Left lung (tissue), 10 donors: ENCODE results near the gene TMEM63C. TPM values are rescaled to one million over a fixed set of nuclear protein-coding genes. Genes with fewer than 3 reads are reported as not detected.

Experiments
- ATAC-seq: fragments of 200-7000 bp; cut with Tn5 transposase; one replicate; pipeline ENCODE4 v1.9.1; 2020; ENCODE audit warnings: moderate library complexity
- DNase-seq, 4 donors: peaks; one replicate each; pipeline ENCODE4 v3.0.0-alpha.2; 2013 to 2020
- H3K27ac ChIP-seq, 2 donors: fragments of 200-600 bp; sonication (generic) in 1 of 2; one replicate each; pipeline versions ENCODE4 v1.5.0 to v1.8.0; 2020 to 2021
- H3K27me3 ChIP-seq, 2 donors: fragments of 200-600 bp; sonication (generic) in 1 of 2; one replicate each; pipeline versions ENCODE4 v1.5.0 to v1.8.0; 2020 to 2021
- H3K36me3 ChIP-seq, 2 donors: fragments of 200-600 bp; sonication (generic) in 1 of 2; one replicate each; pipeline versions ENCODE4 v1.5.0 to v1.8.0; 2020 to 2021
- H3K4me1 ChIP-seq, 2 donors: fragments of 200-600 bp; one replicate each; pipeline ENCODE4 v1.8.0; 2021
- H3K4me3 ChIP-seq, 2 donors: fragments of 200-600 bp; sonication (generic) in 1 of 2; one replicate each; pipeline versions ENCODE4 v1.5.0 to v1.8.0; 2020 to 2021; ENCODE audit warnings: mild to moderate bottlenecking in 1 of 2
- H3K9me3 ChIP-seq, 2 donors: fragments of 200-600 bp; sonication (generic) in 1 of 2; one replicate each; pipeline versions ENCODE4 v1.5.0 to v1.8.0; 2020 to 2021
- CTCF ChIP-seq, 2 donors: fragments of 200-600 bp; sonication (generic) in 1 of 2; IDR thresholded peaks; one replicate each; pipeline versions ENCODE4 v1.5.0 to v1.8.0; 2021; ENCODE audit warnings: antibody characterized with exemption in 2 of 2
- intact Hi-C, 2 donors: fragments of 100-400 bp; cut with DNase I; formaldehyde crosslinking; loops; one replicate each; pipeline versions ENCODE4 v1.11.2 to v1.14.2; 2022
- polyA plus RNA-seq, 6 donors: library from polyadenylated mRNA; unstranded; fragments of 120-200 nt; gene quantifications; one replicate each; pipeline ENCODE4 v1.2.1, GENCODE V29; 2013; ENCODE audit not compliant: insufficient read length in 6 of 6
- total RNA-seq, 2 donors: library from RNA; stranded (reverse); fragmentation: NEBNext Ultra II Directional; extraction: Animal tissue kit (Norgen Biotek cat#: 25700); gene quantifications; one replicate each; pipeline ENCODE4 v1.2.1, GENCODE V29; 2021
- donor health status: DM: no; HTN: yes; CAD: no.
- donor health status: DM: no; HTN: no; CAD: no.

Gene TMEM63C
- total and polyA plus RNA-seq, 8 donors = 0.20 to 2.0 (median 0.88) TPM; not detected in 1

GRCh38 chr14:77265561-77266335 is 84.2 kb downstream of the TMEM63C start:
- Histone ChIP-seq H3K4me1 (no peaks in the 10 kb centered on the region), H3K36me3 (no peaks in the 10 kb centered on the region), H3K9me3 (peaks cover 0 to 8% of the 10 kb centered on the region in 2 donors), H3K4me3 (no peak overlapping the region), H3K27me3 (peaks cover 9 to 43% of the 10 kb centered on the region in 2 donors), H3K27ac (no peak overlapping the region)
- DNase-seq (no peak), ATAC-seq (no peak)
- no peak for TF ChIP-seq CTCF (IDR thresholded peaks at IDR 0.05)
- intact Hi-C loops = no loop called here

- Histone ChIP-seq H3K27ac (no peak overlapping the region), H3K9me3 (peaks cover 0 to 8% of the 10 kb centered on the region in 2 donors), H3K4me3 (no peak overlapping the region), H3K4me1 (no peaks in the 10 kb centered on the region), H3K36me3 (no peaks in the 10 kb centered on the region), H3K27me3 (peaks cover 15 to 43% of the 10 kb centered on the region in 2 donors)
- TF ChIP-seq CTCF (IDR thresholded peaks at IDR 0.05) = no peak
- intact Hi-C loops = no loop called here
- DNase-seq = peak in 1 of 4 donors; percentile 64
- no peak for ATAC-seq
These were observed 84.7 kb downstream of the TMEM63C start for GRCh38 chr14:77266336-77266735.

- Histone ChIP-seq H3K4me1 (no peaks in the 10 kb centered on the region), H3K36me3 (no peaks in the 10 kb centered on the region), H3K27me3 (peaks cover 18 to 56% of the 10 kb centered on the region in 2 donors), H3K9me3 (peaks cover 0 to 8% of the 10 kb centered on the region in 2 donors), H3K27ac (no peak overlapping the region), H3K4me3 (no peak overlapping the region)
- no peak for ATAC-seq
- no peak for TF ChIP-seq CTCF (IDR thresholded peaks at IDR 0.05)
- DNase-seq = no peak
- intact Hi-C loops = no loop called here
These were observed 86.5 kb downstream of the TMEM63C start for GRCh38 chr14:77267937-77268699.

GRCh38 chr14:77268989-77269600 is 87.5 kb downstream of the TMEM63C start:
- H3K36me3 ChIP-seq = no peaks in the 10 kb centered on the region
- H3K27me3 ChIP-seq = peaks cover 18 to 56% of the 10 kb centered on the region in 2 donors
- no peaks in the 10 kb centered on the region for H3K4me1 ChIP-seq
- ATAC-seq (no peak), DNase-seq (no peak)
- no peak overlapping the region for H3K4me3 ChIP-seq
- no peak for TF ChIP-seq CTCF (IDR thresholded peaks at IDR 0.05)
- no peak overlapping the region for H3K27ac ChIP-seq
- intact Hi-C loops = no loop called here
- H3K9me3 ChIP-seq = peaks cover 0 to 8% of the 10 kb centered on the region in 2 donors
